Ovary (tissue), 3 donors: ENCODE measurements around the gene CCDC51.

Source experiments
- CTCF ChIP-seq, 3 donors: fragments of 450-650 bp in 2 of 3; fragments of 200-600 bp in 1 of 3; IDR thresholded peaks; one replicate each; pipeline versions ENCODE4 v1.5.1 to v1.8.0; 2016 to 2022; ENCODE audit warnings: antibody characterized with exemption in 3 of 3, mild to moderate bottlenecking in 1 of 3
- POLR2A ChIP-seq: fragments of 450-650 bp; IDR thresholded peaks from one replicate; pipeline ENCODE4 v1.6.1; 2017; ENCODE audit warnings: antibody characterized with exemption, mild to moderate bottlenecking, moderate library complexity
- donor health status: DM: no; HTN: no; CAD: no.

GRCh38 chr3:48446425-48447193 is 6.7 kb upstream of the CCDC51 start, which contains the start of gene ATRIP:
- TF ChIP-seq POLR2A = peak; percentile 87
- peak in 1 of 3 donors; percentile 27 for TF ChIP-seq CTCF (IDR thresholded peaks at IDR 0.05)
